RPMI7951 (cell line): ENCODE measurements around the gene PSMD1. TPM values are rescaled to one million over a fixed set of nuclear protein-coding genes. Genes with fewer than 3 reads are reported as not detected.
"Not testable (repeated sequence)": the region's sequence is repeated elsewhere in the genome, so short reads cannot be mapped to it uniquely, and the experiment has no call there.

Source experiments
- DNase-seq: peaks from one replicate; pipeline ENCODE4 v3.0.0-alpha.2; 2012; ENCODE audit warnings: low read depth
- total RNA-seq: library from RNA; depleted of rRNA; stranded (reverse); fragments of >200 nt; shearing (Covaris generic); gene quantifications from 2 replicates; pipeline ENCODE4 v1.2.3, GENCODE V29; 2014

The PSMD1 gene
- total RNA-seq, 1 experiment from 2014 or later, result 119 TPM

DNA sequence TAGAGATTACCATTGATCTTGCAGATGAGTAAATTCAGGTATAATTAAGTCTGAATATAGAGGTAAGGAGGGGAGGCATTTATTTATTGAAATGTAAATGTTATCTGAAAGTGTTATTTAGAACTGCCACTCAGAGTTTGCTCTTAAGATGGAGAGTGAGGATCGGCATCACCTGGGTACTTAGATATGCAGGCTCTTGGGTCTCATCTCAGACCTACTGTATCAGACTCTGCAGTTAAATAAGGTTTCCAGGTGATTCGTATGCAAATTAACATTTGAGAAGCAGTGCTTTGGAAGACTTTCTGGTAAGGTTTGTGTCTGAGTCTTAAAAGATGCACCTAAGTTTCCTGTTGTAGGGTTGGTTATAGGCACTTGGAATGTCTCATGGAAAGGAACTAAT, 59.0 kb downstream of the PSMD1 start:
- DNase-seq, result no peak

DNA sequence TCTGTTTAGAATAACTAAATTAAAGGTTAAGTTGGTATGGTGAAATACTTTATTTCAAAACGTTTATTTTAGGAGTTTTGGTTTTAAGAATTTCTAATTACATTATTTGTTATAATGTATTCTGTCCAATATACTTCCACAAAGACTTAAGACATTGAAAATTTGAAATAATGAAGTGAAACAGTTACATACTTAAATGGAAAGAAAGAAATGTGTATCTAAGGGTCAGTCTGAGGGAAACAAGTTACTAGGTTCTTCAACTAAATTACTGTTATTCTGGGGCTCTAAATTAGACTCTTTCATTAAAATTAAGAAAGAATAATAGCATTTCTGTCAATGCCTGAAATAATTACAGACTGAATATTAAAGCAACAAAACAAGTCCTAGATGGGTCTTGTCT, 60.5 kb downstream of the PSMD1 start:
- no peak for DNase-seq

DNA sequence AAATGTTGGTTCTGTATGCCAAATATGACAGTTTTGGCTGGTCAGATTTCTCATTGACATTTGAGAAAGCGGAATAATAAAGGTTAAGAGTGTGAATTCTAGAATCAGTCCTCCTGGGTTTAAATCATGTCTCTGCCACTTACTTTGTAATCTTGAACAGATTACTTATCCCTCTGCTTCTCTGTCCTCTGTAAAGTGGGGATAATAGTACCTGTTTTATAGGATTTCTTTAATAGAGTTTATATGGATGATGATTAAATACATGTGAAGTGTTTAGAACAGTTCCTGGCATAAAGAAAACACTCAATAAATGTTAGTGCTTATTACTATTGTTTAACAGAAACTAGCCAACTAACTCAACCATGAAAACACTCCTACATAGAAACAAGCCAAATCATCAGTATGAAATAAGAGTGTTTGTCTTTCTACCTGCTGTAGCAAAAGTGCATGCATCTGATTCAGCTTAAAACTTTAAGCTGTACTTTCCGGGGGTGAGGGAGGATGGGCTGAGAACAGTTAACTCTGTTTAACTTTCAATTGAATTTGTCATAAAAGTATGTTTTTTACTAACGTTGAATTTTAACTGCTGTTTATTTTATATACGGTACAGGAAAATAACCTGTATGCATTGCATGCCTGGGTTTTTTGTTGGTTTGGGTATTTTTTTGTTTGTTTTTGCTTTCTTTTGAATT, 61.4 kb downstream of the PSMD1 start:
- DNase-seq, result no peak

DNA sequence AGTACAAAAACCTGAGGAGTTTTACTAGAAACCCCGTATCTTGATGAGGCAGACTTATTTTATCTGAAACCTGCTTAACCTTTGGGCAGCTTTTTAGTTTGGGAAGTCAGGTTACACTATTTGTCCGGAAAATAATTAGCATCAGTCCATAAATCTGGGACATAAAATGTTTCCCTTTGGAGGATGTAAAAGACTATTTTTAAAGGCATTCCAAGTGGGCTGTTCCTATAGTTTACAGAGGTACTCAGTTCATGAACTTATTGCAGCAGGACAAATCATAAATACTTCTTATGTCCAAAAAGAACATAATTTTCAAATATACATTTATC, 61.9 kb downstream of the PSMD1 start:
- no peak for DNase-seq

DNA sequence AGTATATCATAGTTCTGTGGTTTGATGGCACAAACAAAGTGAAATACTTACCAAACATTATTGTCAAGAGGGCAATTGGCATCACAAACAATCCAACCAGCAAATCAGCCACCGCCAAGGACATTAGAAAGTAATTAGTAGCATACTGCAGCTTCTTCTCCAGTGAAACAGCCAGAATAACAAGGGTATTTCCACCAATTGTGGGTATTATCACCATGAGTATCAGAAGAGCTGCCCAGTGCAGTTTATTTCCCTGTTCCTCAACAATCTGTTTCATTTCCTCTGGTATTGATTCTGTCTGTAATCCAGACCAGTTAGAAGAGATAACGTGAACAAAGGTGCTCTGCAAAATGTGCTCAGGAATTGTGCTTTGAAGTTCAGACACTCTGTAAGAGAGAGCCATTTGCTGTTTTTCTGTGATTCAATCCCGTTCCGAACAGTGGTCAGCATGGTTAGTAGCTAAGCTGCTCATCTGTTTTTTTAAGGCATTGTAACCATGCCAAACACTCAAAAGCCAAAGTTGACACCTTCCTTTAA, 66.8 kb downstream of the PSMD1 start:
- DNase-seq, result peak; percentile 72

DNA sequence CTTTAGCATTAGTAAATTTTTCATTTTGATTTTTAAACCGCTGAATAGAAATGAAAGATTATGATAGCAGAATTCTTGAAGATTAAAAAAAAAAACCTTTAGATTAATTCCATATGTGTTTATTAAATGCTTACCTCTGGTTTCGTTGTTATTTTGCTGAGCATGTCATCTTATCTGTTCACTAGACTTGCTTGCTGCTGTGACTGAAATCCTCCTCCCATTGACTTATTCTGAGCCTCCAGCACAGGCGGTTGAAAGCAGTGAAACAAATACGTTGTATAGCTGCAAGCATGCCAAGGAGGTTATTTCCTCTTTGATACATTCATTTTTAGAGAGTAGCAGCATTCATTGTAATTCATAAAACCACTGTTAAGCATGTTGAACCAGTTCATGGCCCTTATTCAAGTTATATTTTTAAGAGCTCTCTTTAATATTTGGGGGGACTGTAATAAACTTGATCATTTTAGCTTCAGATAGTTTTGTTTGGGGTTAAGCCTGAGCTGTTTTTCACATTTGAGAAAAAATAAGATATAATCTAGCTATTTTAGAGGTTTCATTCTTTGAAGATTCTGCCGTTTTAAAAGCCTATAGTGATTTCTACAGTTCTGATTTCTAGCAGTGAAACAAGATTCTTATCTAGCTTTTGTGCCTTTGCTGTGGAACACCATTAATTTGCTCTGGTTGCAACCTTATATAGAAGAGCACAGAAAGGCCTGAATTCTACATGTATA, 68.3 kb downstream of the PSMD1 start, which contains the start of gene HTR2B:
Gene HTR2B, minus strand, starts transcription at position 205 of the 731 bp plus-strand sequence. CDS start 1,278 bp downstream, outside the sequence.
- peak; percentile 65 for DNase-seq

DNA sequence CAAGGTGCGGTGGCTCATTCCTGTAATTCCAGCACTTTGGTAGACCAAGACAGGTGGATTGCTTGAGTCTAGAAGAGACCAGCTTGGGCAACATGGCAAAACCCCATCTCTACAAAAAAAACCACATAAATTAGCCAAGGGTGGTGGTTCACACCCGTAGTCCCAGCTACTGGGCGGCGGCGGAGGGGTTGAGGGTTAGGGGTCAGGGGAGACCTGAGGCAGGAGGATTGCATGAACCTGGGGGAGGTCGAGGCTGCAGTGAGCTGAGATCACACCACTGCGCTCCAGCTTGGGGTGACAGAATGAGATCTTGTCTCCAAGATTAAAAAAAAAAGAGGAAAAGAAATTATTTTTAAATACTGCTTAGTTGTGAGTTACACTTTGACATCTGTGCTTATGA, 69.5 kb downstream of the PSMD1 start:
- no peak for DNase-seq

DNA sequence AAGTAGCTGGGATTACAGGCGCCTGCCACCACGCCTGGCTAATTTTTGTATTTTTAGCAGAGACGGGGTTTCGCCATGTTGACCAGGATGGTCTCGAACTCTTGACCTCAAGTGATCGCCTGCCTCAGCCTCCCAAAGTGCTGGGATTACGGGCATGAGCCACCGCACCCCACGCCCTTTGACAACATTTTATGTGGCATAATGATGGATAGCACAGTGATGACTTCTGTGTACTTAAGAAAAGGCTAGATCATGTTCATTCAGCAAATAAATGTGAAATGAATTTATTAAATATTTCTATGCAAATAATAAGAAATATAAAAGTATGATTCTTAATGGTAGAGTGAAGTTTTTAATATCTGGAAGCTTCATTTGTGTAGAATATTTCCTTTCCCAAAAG, 70.8 kb downstream of the PSMD1 start:
- DNase-seq, result no peak

DNA sequence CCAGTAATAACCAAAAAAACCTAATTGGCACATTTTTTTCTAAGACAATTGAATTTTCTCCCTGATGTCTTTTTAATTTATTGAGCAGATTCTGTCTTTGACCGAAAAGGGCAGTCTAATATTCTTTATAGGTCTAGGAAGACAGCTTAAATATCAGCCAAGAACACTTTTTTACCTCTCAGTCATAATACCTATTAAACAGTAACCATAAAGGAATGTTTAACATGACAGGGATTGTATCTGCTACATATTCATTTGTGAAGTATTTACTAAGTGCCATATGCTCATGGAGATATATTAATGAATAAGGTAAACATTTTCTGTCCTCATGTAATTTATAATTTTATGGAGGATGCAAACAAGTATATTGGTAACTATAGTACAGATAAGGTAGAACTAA, 71.3 kb downstream of the PSMD1 start:
- DNase-seq, result no peak

DNA sequence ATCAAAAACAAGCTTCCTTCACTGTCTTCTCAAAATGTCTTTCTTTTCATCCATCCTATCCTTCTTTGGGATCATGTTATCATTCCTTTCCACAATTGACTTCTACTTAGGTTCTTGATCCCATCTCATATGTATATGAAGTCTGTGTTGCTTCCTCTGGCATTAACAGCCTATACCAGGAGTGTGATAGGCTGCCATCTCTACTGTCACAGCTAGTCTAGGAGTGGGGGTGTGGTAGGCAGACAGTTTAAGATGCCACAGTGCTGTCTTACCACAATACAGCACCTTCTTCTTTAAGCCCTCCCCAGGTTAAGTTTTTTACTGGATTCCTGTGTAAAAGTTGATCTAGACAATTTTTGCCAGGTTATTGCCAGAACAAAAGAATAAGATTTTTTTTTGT, 71.9 kb downstream of the PSMD1 start:
- no peak for DNase-seq

DNA sequence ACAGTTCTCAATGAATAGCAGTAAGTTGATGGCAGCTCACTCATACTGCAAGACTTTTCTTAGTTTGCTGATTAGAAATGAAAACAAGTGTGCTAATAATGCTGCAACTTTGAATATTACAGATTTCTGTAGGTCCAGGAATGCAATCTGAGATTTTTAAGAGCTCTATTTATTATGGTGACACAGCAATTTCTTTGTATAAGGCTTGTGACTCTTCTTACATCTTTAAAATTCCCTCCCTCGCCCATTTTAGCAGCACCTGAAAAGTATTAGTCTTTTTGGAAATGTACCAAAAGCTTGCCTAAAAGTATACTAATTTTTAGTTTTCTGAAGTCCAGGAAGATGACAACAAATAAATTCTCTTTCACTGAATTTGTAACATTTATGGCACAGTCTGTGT, 72.5 kb downstream of the PSMD1 start:
- DNase-seq, result no peak

DNA sequence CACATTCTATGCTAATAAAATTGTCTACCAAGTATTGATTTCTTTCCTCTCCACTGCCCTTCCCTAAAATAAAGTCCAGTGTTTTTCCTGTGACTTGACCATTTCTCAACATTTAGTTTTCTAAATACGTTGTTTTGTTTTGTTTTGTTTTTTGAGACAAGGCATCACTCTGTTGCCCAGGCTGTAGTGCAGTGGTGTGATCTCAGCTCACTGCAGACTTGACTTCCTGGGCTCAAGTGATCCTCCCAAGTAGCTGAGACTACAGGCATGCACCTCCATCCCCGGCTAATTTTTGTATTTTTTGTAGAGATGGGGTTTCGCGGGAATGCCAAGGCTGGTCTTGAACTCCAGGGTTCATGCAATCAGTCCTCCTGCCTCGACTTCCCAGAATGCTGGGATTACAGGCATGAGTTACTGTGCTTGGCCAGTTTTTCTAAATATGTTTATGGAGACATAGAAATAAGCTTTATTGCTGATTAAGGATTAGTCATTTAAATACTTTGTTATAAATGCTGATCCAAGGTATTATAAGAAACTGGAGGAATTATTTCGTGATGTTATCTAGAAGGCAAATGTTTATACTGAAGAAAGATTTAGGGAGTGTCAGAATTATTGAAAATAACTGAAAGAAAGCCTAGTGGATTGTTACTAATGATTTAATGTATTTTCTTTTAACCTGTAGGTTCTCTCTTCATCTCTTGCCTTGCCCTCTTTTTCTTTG, 73.8 kb downstream of the PSMD1 start:
- DNase-seq, result no peak

DNA sequence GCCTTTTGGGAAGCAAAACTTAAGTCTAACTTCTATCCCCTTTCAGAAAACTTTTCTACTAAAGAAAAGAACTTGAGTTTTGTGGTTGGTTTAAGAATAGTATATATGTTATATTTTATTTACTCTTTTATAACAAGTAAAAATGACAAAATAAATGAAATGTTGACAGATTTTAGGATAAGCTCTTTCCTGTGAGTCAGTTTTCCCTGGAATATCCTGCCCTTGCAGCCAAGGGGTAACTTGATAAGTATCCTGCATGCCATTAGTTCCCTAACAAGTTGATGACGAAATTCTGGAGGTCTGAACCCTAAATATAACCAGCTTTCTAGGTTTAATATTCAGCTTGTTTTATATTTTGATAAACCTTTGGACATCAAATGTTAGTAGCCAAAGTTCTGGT, 75.5 kb downstream of the PSMD1 start:
- peak; percentile 62 for DNase-seq

DNA sequence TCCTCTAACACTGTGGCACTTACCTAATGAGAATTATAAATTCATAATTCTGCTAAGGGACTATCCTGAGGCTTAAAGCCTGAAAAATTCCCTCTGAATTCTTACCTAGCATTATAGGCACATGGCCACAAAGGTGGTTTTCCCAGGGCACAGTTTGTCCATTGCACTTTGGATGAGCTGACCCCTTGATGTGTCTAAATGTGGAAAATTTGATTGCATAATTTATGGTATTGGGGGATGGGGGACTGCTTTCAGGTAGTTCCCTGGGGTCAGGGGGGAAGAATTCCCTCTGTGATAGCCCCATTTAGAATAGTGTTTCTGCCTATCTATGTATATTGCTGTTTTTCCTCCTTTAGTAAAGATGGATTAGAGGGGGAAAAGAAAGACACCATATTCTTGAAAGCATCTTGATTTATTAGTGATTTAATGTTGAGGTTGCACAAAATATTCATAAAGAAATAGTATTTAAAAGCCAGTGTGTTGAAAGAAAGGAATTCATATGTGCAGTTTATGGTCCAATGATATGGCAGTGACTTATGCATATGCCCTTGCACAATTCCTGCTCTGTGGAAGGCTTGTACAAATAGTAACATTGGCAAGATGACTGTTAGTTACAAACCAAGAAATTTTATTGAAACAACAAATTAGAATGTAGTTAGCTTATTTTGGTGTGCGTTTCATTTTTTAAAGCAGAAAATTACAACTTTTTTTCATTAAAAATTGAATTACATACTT, 76.9 kb downstream of the PSMD1 start:
- DNase-seq, result no peak

DNA sequence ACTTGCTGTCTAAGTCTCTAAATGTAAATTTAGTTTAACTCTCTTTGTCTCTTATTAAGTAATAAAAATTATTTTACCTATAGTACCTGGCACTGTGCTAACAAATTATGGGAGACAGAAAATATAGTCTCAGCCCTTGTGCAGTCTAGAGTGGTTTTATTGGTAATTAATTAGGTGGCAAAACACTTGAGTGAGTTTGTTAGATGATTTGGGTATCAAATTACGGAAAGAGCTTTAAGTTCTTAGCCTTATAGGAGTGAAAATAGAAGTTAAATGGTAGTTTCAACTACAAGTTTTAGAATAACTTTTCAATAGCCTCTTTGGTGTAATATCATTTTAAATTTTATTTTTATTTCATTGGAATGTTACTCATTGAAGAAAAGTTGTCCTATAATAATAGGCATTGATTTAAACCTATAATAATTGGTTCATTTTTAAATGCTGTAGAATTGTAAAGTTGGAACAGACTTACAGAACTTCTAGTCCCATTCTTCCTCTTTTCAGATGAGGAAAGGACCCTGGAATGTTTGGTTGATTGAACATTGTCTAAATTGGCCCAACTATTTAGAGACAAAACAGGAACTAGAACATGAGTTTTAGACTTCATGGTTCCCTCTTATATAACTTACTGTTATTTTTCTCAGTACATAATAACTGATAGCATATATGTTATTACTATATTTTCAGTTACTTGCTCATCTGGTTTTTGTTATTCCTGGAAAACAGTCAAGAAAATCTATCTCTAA, 78.4 kb downstream of the PSMD1 start:
- no peak for DNase-seq

DNA sequence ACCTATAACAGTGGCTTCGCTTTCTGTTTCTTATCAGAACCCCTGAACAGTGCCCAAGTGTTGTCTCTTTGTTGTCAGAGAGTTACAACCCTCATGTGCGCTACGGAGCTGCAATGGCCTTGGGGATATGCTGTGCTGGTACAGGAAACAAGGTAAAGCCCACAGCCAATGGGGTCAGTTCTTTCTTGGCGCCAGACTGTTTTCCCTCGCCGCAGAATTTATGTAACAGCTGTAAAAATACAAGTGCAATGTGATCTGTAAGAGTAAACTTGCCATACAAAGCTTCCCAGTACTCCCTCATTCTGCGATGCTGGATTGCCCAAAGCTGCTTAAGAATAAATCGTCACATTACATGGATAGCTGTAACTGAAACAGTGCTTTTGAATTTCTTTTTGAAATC, 82.0 kb downstream of the PSMD1 start:
- no peak for DNase-seq

DNA sequence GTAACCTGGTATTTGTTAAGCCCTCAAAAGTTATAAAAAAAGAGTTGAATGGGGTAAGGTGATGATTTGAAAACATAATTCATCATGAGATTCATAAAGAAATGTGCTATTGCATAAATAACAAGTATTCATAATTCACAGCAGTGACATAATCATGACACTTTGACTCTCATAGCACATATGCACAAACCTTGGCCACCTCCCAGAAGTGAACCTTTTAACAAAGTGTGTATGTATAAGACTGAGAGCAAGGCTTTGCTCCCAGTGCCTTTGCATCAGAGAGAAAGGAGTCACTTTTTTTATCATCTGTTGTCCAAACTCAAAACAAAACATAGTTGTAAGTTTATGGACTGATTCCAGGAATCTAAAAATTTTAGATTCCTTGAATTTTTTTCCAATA, 83.1 kb downstream of the PSMD1 start:
- DNase-seq, result no peak

DNA sequence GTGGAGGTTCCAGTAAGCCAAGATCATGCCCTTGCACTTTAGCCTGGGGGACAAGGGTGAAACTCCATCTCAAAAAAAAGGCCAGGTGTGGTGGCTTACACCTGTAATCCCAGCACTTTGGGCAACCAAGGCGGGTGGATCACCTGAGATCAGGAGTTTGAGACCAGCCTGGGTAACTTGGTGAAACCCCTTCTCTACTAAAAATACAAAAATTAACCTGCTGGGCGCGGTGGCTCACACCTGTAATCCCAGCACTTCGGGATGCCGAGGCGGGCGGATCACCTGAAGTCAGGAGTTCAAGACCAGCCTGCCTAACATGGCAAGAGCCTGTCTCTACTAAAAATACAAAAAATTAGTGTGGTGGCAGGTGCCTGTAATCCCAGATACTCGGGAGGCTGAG, 84.1 kb downstream of the PSMD1 start:
- not testable (repeated sequence) for DNase-seq

DNA sequence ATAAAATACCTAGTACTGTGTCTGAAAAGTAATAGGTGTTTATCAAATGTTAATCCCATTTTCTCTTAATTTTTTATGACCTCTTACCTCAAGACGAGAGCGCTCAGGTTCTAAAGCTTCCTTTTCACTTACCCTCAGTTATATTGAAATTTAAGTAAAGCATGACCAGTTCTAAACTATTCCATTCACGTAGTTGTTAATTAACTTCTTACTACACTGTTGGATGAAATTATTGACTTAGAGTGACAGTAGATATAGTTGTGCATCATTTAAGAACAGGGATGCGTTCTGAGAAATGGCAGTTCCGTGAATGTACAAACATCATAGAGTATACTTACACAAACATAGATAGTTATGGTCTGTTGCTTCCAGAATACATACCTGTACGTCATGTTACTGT, 88.2 kb downstream of the PSMD1 start:
- no peak for DNase-seq

DNA sequence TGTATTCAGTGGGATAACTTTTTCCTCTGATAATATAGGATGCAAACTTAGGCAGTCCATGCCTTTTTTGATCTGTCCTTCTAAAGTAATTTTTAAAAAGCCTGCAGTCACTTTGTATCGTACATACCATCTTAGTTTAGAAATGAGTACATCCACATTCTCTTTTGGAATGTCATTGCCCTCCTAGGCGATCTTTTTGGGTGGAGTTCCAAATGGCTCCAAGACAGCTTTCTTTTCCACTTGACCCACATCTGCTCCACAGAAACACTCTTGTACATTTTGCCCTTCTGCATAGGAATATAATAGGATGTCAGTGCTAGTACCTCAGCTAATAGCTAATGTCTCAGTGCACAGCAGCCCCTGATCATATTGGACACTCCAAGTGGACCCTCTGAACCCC, 90.0 kb downstream of the PSMD1 start:
- no peak for DNase-seq
